ENCODE measurements around the gene FMN1. TPM values are rescaled to one million over a fixed set of nuclear protein-coding genes. Genes with fewer than 3 reads are reported as not detected.

Gene FMN1
- total RNA-seq, 4 donors from 2014 or later: 12.6 to 52.2 (median 20.1) TPM

DNA sequence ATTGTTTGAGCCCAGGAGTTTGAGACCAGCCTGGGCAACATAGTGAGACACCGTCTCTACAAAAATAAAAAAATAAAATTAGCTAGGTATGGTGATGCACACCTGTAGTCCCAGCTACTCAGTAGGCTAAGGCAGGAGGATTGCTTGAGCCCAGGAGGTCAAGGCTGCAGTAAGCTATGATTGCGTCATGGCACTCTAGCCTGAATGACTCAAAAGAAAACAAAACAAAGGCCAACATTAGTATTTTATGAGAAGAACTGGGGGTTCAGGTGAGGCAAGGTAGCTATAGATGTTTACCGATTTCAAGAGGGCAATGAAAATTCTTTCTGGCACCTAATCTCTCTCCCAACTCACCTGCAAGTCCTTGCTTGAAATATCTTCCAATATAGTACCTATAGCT, 399.5 kb downstream of the FMN1 start:
- DNase-seq (ENCODE audit: low spot score in 2 of 2): no peak
- H3K4me3 ChIP-seq (ENCODE audit: low read depth, poor library complexity, severe bottlenecking): no peak overlapping the region
- TF ChIP-seq, protein P1, sequence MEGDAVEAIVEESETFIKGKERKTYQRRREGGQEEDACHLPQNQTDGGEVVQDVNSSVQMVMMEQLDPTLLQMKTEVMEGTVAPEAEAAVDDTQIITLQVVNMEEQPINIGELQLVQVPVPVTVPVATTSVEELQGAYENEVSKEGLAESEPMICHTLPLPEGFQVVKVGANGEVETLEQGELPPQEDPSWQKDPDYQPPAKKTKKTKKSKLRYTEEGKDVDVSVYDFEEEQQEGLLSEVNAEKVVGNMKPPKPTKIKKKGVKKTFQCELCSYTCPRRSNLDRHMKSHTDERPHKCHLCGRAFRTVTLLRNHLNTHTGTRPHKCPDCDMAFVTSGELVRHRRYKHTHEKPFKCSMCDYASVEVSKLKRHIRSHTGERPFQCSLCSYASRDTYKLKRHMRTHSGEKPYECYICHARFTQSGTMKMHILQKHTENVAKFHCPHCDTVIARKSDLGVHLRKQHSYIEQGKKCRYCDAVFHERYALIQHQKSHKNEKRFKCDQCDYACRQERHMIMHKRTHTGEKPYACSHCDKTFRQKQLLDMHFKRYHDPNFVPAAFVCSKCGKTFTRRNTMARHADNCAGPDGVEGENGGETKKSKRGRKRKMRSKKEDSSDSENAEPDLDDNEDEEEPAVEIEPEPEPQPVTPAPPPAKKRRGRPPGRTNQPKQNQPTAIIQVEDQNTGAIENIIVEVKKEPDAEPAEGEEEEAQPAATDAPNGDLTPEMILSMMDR (IDR thresholded peaks at IDR 0.05): no peak
- no peak for TF ChIP-seq POLR2A (IDR thresholded peaks at IDR 0.05)
- intact Hi-C loops (cut with DNase I; ENCODE audit: low total_unique reads): no loop called here
- WGBS, 2 donors: 62 to 86% methylated on average over 3 of the region's 3 CpGs

DNA sequence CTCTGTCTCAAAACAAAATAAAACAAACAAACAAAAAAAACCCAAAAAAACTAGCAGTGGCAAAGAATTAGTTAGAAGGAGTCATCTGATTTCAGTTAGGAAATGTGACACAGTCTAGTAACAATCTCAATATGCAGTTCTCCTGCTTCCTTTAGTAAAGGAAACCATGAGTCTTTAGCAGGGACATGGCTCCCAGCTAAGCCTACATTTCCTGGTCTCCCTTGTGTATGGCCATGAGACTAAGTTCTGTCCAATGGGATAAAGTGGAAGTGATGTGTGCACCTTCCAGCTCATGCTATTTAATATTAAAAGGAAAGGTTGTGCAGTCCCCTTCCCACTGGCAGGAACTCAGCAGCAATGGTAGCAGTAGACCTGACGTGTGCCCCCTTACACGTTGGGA, 402.1 kb downstream of the FMN1 start:
- no peak overlapping the region for H3K4me3 ChIP-seq (ENCODE audit: low read depth, poor library complexity, severe bottlenecking)
- 38 to 86% methylated on average over 2 of the region's 2 CpGs for WGBS, 2 donors
- TF ChIP-seq, protein P1 (IDR thresholded peaks at IDR 0.05): no peak
- TF ChIP-seq POLR2A (IDR thresholded peaks at IDR 0.05): no peak
- no peak for DNase-seq (ENCODE audit: low spot score in 2 of 2)
- intact Hi-C loops (cut with DNase I; ENCODE audit: low total_unique reads): no loop called here

DNA sequence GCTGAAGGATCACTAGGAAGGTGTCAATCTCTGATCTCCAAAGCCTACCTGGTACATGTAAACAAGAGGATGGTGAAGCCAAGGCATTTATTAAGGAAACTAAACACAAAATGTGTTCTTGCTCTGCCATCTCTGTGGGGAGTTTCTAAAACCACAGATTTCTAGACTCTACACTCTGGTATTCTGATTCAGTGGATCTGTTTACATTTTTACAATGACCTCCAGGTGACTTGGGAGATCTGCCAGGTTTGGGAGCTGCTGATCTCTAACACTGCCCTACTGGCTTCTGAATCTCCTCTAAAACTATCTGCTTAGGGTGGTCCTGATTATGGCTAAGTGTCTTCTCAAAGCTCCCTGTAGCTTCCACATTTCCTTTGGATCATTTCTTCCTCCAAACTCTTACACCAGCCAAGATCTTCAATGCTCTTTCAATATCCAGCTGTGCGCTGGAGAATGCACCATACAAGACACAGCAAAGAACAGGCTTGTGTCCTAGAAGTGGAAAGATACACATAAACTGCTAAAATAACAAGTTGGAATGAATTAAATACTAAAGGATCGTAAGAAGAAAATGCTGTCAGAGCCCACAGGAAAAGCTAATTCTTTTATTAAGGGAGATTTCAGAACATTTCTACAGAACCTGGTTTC, 404.0 kb downstream of the FMN1 start:
- H3K4me3 ChIP-seq (ENCODE audit: low read depth, poor library complexity, severe bottlenecking): no peak overlapping the region
- no peak for TF ChIP-seq POLR2A (IDR thresholded peaks at IDR 0.05)
- TF ChIP-seq, protein P1 (IDR thresholded peaks at IDR 0.05): no peak
- DNase-seq (ENCODE audit: low spot score in 2 of 2): no peak
- intact Hi-C loops (cut with DNase I; ENCODE audit: low total_unique reads): no loop called here
- 94 to 95% methylated on average over 2 of the region's 2 CpGs for WGBS, 2 donors

DNA sequence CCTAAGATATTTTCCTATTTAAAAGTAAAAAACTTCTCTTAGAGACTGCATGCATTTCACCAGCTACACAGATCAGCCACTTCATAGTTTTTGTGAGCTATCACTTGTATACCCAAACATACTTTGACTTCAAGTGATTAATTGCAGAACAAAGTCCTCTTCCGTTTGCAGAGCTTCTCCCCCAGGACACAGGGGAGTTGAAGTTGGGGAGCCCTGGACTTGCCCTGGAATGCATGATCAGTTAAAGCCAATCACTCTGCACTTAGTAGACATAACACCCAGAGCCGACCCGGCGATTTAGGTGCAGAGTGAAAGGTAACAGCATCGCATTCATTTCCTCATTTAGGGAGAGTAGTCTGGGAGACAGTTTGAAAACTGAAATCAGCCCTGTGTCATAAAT, 406.6 kb downstream of the FMN1 start:
- TF ChIP-seq POLR2A (IDR thresholded peaks at IDR 0.05): no peak
- TF ChIP-seq, protein P1 (IDR thresholded peaks at IDR 0.05): no peak
- no peak overlapping the region for H3K4me3 ChIP-seq (ENCODE audit: low read depth, poor library complexity, severe bottlenecking)
- no peak for DNase-seq (ENCODE audit: low spot score in 2 of 2)
- 71 to 88% methylated on average over 5 of the region's 5 CpGs for WGBS, 2 donors
- intact Hi-C loops (cut with DNase I; ENCODE audit: low total_unique reads): no loop called here

DNA sequence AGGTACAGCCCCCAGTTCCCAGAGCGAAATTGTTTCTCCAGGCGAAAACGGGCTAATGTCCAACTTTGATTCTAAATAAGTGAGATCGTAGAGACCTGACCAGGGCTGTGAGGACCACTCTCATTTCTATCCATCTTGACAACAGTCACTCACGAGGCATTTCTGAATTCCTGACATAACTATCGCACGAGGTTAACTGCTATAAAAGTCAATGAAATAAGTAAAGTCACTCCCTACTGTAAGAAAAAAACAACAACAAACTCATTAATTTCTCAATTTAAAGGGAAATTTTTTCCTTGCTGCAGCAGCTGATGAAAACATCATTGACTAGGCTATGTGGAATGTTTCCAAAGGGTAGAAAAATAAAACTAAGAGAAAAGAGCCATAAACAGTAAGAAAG, 407.6 kb downstream of the FMN1 start:
- TF ChIP-seq POLR2A (IDR thresholded peaks at IDR 0.05): no peak
- TF ChIP-seq, protein P1 (IDR thresholded peaks at IDR 0.05): no peak
- no peak for DNase-seq (ENCODE audit: low spot score in 2 of 2)
- WGBS, 2 donors: 82 to 84% methylated on average over 7 of the region's 7 CpGs
- no peak overlapping the region for H3K4me3 ChIP-seq (ENCODE audit: low read depth, poor library complexity, severe bottlenecking)
- intact Hi-C loops (cut with DNase I; ENCODE audit: low total_unique reads): no loop called here

DNA sequence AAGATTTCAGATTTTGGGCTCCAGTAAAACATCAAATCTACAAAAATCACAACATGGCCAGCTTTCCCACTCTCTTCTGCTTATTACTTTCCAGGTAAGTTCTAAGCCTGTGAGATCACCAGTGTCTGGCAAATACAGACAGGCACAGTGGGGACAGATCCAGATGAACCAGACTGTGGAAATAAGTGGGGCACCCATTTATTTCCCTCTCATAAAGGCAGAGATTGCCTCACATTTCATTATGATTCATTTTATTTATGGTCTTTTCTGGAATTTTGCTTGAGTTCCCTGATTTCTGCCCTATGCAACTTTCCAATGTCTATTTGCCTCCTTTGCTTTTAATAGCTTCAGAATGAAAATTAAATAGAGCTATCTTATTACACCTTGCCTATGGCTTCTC, 409.9 kb downstream of the FMN1 start:
- no peak for DNase-seq (ENCODE audit: low spot score in 2 of 2)
- intact Hi-C loops (cut with DNase I; ENCODE audit: low total_unique reads): no loop called here
- no peak overlapping the region for H3K4me3 ChIP-seq (ENCODE audit: low read depth, poor library complexity, severe bottlenecking)
- TF ChIP-seq, protein P1 (IDR thresholded peaks at IDR 0.05): no peak
- no peak for TF ChIP-seq POLR2A (IDR thresholded peaks at IDR 0.05)
